ENCODE measurements around the gene LINGO3. TPM values are rescaled to one million over a fixed set of nuclear protein-coding genes. Genes with fewer than 3 reads are reported as not detected.

Gene LINGO3
- total and polyA plus RNA-seq, 10 donors = 0.26 to 2.6 (median 0.76) TPM

GRCh38 chr19:2306971-2307370 lies 983 bp downstream of the LINGO3 start:
- Histone ChIP-seq H3K9me3 (no peaks in the 10 kb centered on the region), H3K4me3 (peak overlapping the region in 1 of 8 donors; percentile 19), H3K36me3 (no peaks in the 10 kb centered on the region), H3K4me1 (peaks cover 6 to 53% (median 33%) of the 10 kb centered on the region in 6 donors), H3K27ac (no peak overlapping the region), H3K27me3 (replicated peaks in 1 of 7) (peaks cover 0 to 93% (median 46%) of the 10 kb centered on the region in 7 donors)
- no peak for DNase-seq
- TF ChIP-seq POLR2AphosphoS5 (IDR thresholded peaks at IDR 0.05) (no peak), CTCF (IDR thresholded peaks at IDR 0.05 in 8 of 11, conservative IDR thresholded peaks at IDR 0.05 in 3 of 11) (no peak)
- intact Hi-C loops (cut with DNase I; ENCODE audit: low total_unique reads) = no loop called here
- WGBS, 5 donors = 62 to 75% (median 67%) methylated on average over 10 to 17 of the region's 17 CpGs

GRCh38 chr19:2306281-2306806 lies 1.6 kb downstream of the LINGO3 start:
- peaks cover 6 to 60% (median 37%) of the 10 kb centered on the region in 6 donors for H3K4me1 ChIP-seq
- H3K27ac ChIP-seq = no peak overlapping the region
- H3K27me3 ChIP-seq (replicated peaks in 1 of 7) = peaks cover 0 to 93% (median 46%) of the 10 kb centered on the region in 7 donors
- DNase-seq = no peak
- TF ChIP-seq POLR2A (IDR thresholded peaks at IDR 0.05) (no peak), POLR2AphosphoS5 (IDR thresholded peaks at IDR 0.05) (no peak), CTCF (IDR thresholded peaks at IDR 0.05 in 8 of 11, conservative IDR thresholded peaks at IDR 0.05 in 3 of 11) (no peak)
- no peaks in the 10 kb centered on the region for H3K36me3 ChIP-seq
- intact Hi-C loops (cut with DNase I; ENCODE audit: low total_unique reads) = no loop called here
- WGBS, 5 donors = 62 to 70% (median 67%) methylated on average over 15 to 19 of the region's 19 CpGs
- H3K9me3 ChIP-seq = no peaks in the 10 kb centered on the region
- H3K4me3 ChIP-seq = no peak overlapping the region

- H3K36me3 ChIP-seq = no peaks in the 10 kb centered on the region
- H3K27ac ChIP-seq = no peak overlapping the region
- WGBS, 5 donors = 67 to 76% (median 69%) methylated on average over 16 to 19 of the region's 19 CpGs
- peaks cover 0 to 92% (median 46%) of the 10 kb centered on the region in 7 donors for H3K27me3 ChIP-seq (replicated peaks in 1 of 7)
- peaks cover 6 to 66% (median 43%) of the 10 kb centered on the region in 6 donors for H3K4me1 ChIP-seq
- intact Hi-C loops (cut with DNase I; ENCODE audit: low total_unique reads) = no loop called here
- no peak for TF ChIP-seq POLR2A (IDR thresholded peaks at IDR 0.05)
- no peak for TF ChIP-seq POLR2AphosphoS5 (IDR thresholded peaks at IDR 0.05)
- TF ChIP-seq CTCF (IDR thresholded peaks at IDR 0.05 in 8 of 11, conservative IDR thresholded peaks at IDR 0.05 in 3 of 11) = no peak
- H3K9me3 ChIP-seq = no peaks in the 10 kb centered on the region
- DNase-seq = no peak
- H3K4me3 ChIP-seq = no peak overlapping the region
These were observed 2.3 kb downstream of the LINGO3 start for GRCh38 chr19:2305452-2306280.

GRCh38 chr19:2303211-2303798 lies 4.6 kb downstream of the LINGO3 start:
- peaks cover 6 to 76% (median 44%) of the 10 kb centered on the region in 6 donors for H3K4me1 ChIP-seq
- no peaks in the 10 kb centered on the region for H3K9me3 ChIP-seq
- peak overlapping the region in 2 of 8 donors; percentile 2 to 46 for H3K4me3 ChIP-seq
- no peaks in the 10 kb centered on the region for H3K36me3 ChIP-seq
- TF ChIP-seq POLR2AphosphoS5 (IDR thresholded peaks at IDR 0.05) (peak in 1 of 3 donors; percentile 57), CTCF (IDR thresholded peaks at IDR 0.05 in 8 of 11, conservative IDR thresholded peaks at IDR 0.05 in 3 of 11) (no peak), POLR2A (IDR thresholded peaks at IDR 0.05) (no peak)
- peak overlapping the region in 1 of 8 donors; percentile 78 for H3K27ac ChIP-seq
- WGBS, 5 donors = 46 to 68% (median 58%) methylated on average over 23 to 26 of the region's 26 CpGs
- peaks cover 0 to 72% (median 31%) of the 10 kb centered on the region in 7 donors for H3K27me3 ChIP-seq (replicated peaks in 1 of 7)
- intact Hi-C loops (cut with DNase I; ENCODE audit: low total_unique reads) = no loop called here
- DNase-seq = no peak

All from spleen (tissue), 11 donors.